H7 (cell line): ENCODE data around the gene HS3ST6. TPM values are rescaled to one million over a fixed set of nuclear protein-coding genes. Genes with fewer than 3 reads are reported as not detected.

ENCODE experiments used
- DNase-seq: peaks from one replicate; pipeline ENCODE4 v3.0.0; 2012
- H3K27me3 ChIP-seq: 2 replicates; pipeline ENCODE4 v1.6.0; 2011; ENCODE audit warnings: mild to moderate bottlenecking, low read length; ENCODE audit not compliant: control insufficient read depth, insufficient read depth
- H3K36me3 ChIP-seq: replicated peaks from 2 replicates; pipeline ENCODE4 v1.5.1; 2011; ENCODE audit warnings: low read length; ENCODE audit not compliant: control insufficient read depth, insufficient read depth
- H3K4me3 ChIP-seq: 2 replicates; pipeline ENCODE4 v1.5.1; 2011; ENCODE audit warnings: low read depth, mild to moderate bottlenecking, control low read depth, low read length, moderate library complexity; ENCODE audit not compliant: insufficient read depth
- total RNA-seq: library from RNA; depleted of rRNA; stranded (reverse); fragments of >200 nt; shearing (Covaris generic); gene quantifications from 2 replicates; pipeline ENCODE4 v1.2.3, GENCODE V29; 2014; rRNA removed

The HS3ST6 gene
- total RNA-seq, 1 experiment from 2014 or later: not detected

DNA sequence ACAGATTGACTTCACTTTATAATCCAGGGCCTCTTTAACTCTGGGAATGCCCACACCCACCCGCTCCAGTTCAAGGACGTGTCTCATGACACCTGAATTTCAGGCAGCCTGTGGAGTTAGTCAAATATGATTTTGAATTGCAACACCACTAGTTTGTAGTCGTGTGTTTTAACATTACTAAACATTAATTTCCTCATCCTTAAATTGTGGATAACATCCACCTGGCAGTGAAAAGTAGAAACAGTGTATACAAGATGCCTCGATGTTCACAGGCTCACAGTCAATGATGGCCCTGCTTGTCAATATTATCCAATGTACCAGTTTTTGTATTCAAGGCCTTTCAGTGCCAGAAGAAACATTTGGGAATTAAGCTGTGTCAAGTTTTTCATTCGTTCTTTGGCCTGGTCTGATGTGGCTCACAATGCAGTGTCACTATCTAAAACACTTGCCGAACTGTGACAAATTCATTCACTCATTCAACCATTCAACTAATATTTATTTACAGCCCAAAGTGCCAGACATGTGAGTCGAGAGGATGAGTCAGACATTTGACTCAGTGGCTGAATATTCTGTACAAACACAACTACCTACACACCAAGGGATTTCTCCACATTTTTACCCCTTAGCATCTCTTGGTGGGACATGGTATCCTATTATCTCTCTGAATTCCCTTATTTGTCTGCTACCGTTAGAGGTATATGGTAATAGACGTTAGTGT is 47.7 kb downstream of the HS3ST6 start:
- Histone ChIP-seq H3K27me3 (peaks cover 15% of the 10 kb centered on the region), H3K4me3 (no peak overlapping the region), H3K36me3 (no peaks in the 10 kb centered on the region)
- no peak for DNase-seq

GRCh38 chr16:1865902-1866690 is 52.1 kb downstream of the HS3ST6 start:
- Histone ChIP-seq H3K27me3 (no peaks in the 10 kb centered on the region; the same call in 1 of the 2 replicates), H3K36me3 (no peaks in the 10 kb centered on the region), H3K4me3 (no peak overlapping the region)
- no peak for DNase-seq

GRCh38 chr16:1863681-1864460 is 54.3 kb downstream of the HS3ST6 start:
- Histone ChIP-seq H3K36me3 (no peaks in the 10 kb centered on the region), H3K4me3 (no peak overlapping the region), H3K27me3 (peaks cover 4% of the 10 kb centered on the region; the same call in 1 of the 2 replicates)
- no peak for DNase-seq

- no peak for DNase-seq
- Histone ChIP-seq H3K4me3 (no peak overlapping the region), H3K27me3 (peaks cover 9% of the 10 kb centered on the region; the same call in 1 of the 2 replicates), H3K36me3 (no peaks in the 10 kb centered on the region)
Measured at GRCh38 chr16:1862394-1862793, 55.8 kb downstream of the HS3ST6 start.

DNA sequence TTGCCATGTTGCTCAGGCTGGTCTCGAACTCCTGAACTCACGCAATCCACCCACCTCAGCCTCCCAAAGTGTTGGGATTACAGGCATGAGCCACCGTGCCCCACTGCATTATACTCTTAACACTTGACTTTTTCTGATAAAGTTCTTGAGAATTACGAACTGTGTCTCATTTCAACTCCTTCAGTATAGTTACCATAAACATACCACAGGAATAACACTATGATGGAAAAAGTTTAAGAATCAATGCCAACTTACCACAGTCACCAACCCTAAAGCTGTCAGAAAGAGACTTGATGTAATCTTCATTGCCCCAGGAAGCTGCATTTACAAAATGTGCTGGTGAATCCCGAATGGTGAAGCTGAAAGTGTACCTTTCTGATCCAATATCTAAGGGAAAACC is 56.5 kb downstream of the HS3ST6 start:
- no peak for DNase-seq
- H3K27me3 ChIP-seq: peaks cover 9% of the 10 kb centered on the region; the same call in 1 of the 2 replicates
- H3K4me3 ChIP-seq: no peak overlapping the region
- no peaks in the 10 kb centered on the region for H3K36me3 ChIP-seq

Other genes with a start within 250 kb of the HS3ST6 start
- 97.4 and 126 TPM in 2 replicates for gene JPT2, start 240.1 kb downstream of the HS3ST6 start, total RNA-seq
- gene MAPK8IP3, start 212.2 kb downstream of the HS3ST6 start, total RNA-seq: 35.2 and 44.9 TPM in 2 replicates
- 147 and 179 TPM in 2 replicates for gene NME3, start 146.9 kb downstream of the HS3ST6 start, total RNA-seq
- gene EME2, start 145.6 kb downstream of the HS3ST6 start, total RNA-seq: 12.7 and 15.3 TPM in 2 replicates
- gene MRPS34, start 145.3 kb downstream of the HS3ST6 start, total RNA-seq: 304 and 324 TPM in 2 replicates
- 43.3 and 60.4 TPM in 2 replicates for gene SPSB3, start 135.8 kb downstream of the HS3ST6 start, total RNA-seq
- gene NUBP2, start 135.5 kb downstream of the HS3ST6 start, total RNA-seq: 138 and 152 TPM in 2 replicates
- gene IGFALS, start 124.7 kb downstream of the HS3ST6 start, total RNA-seq: not detected in 2 replicates
- gene HAGH, start 91.6 kb downstream of the HS3ST6 start, total RNA-seq: 45.6 and 51.8 TPM in 2 replicates
- gene FAHD1, start 91.2 kb downstream of the HS3ST6 start, total RNA-seq: 18.2 and 26.1 TPM in 2 replicates
- gene MEIOB, start 46.3 kb downstream of the HS3ST6 start, total RNA-seq: 6.4 and 7.9 TPM in 2 replicates
- 13.2 and 16.1 TPM in 2 replicates for gene MSRB1, start 24.8 kb upstream of the HS3ST6 start, total RNA-seq
- 0.44 TPM in 1 of 2 replicates, not detected in the other for gene RPL3L, start 36.3 kb upstream of the HS3ST6 start, total RNA-seq
- gene NDUFB10, start 41.1 kb upstream of the HS3ST6 start, total RNA-seq: 305 and 403 TPM in 2 replicates
- gene RPS2, start 46.4 kb upstream of the HS3ST6 start, total RNA-seq: 4,719 and 5,018 TPM in 2 replicates
- not detected in 2 replicates for gene RNF151, start 48.4 kb upstream of the HS3ST6 start, total RNA-seq
- gene TBL3, start 53.6 kb upstream of the HS3ST6 start, total RNA-seq: 91.7 and 104 TPM in 2 replicates
- 1.3 TPM in 1 of 2 replicates, not detected in the other for gene NOXO1, start 63.1 kb upstream of the HS3ST6 start, total RNA-seq
- 75.1 and 77.8 TPM in 2 replicates for gene GFER, start 65.8 kb upstream of the HS3ST6 start, total RNA-seq
- gene SYNGR3, start 71.6 kb upstream of the HS3ST6 start, total RNA-seq: 38.6 and 60.0 TPM in 2 replicates
- 28.4 and 30.8 TPM in 2 replicates for gene ZNF598, start 91.4 kb upstream of the HS3ST6 start, total RNA-seq
- 2.0 and 2.3 TPM in 2 replicates for gene NPW, start 101.4 kb upstream of the HS3ST6 start, total RNA-seq
- gene NHERF2, start 108.5 kb upstream of the HS3ST6 start, total RNA-seq: 14.0 and 17.1 TPM in 2 replicates
- gene NTHL1, start 129.4 kb upstream of the HS3ST6 start, total RNA-seq: 104 and 108 TPM in 2 replicates
- 37.6 and 42.6 TPM in 2 replicates for gene TSC2, start 129.6 kb upstream of the HS3ST6 start, total RNA-seq
- gene PKD1, start 217.5 kb upstream of the HS3ST6 start, total RNA-seq: 45.6 and 64.4 TPM in 2 replicates
- gene RAB26, start 230.2 kb upstream of the HS3ST6 start, total RNA-seq: 9.2 and 10.7 TPM in 2 replicates
- gene TRAF7, start 237.4 kb upstream of the HS3ST6 start, total RNA-seq: 147 and 153 TPM in 2 replicates